ENCODE data around the gene GSTA2. TPM values are rescaled to one million over a fixed set of nuclear protein-coding genes. Genes with fewer than 3 reads are reported as not detected.
"Not testable (repeated sequence)": the region's sequence is repeated elsewhere in the genome, so short reads cannot be mapped to it uniquely, and the experiment has no call there.

Gene GSTA2
- total RNA-seq, 1 experiment from 2014 or later: not detected

DNA sequence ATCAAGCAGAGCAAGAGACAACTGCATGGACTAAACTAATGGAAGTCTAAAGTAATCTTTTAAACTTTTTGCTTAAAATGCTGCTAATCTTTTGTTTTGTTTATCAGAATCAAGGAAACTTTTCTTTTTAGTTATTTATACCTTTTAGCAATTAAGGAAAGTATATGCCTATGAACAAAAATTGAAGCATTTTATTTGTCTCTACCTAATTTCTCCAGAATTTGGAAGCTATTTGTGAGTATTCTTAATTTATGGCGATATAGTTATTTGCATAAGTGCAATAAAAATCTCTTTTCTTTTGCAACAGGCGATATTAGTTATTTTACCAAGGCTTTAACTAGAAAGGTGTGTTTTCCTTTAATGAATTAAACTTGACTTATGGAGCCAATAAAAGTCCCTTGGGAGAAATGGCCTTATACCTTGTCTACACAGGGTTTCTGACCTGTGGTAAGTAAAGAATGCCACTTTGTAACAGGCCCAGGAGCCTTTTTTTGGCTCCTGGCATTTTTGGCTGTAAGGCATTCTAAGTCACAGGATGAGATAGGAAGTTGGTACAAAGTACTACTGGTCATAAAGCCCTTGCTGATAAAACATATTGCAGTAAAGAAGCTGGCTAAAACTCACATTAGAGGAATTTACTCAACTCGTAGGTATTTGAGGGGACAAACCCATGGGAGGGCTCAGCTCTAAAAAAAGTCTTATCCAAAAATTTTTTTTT, 55.2 kb downstream of the GSTA2 start:
- BruUV-seq (replicated peaks): no TSS peak
- no peak overlapping the region for H3K27ac ChIP-seq (ENCODE audit: low read length)
- no peaks in the 10 kb centered on the region for H3K4me1 ChIP-seq (ENCODE audit: control insufficient read depth, insufficient read depth, low read length)
- ATAC-seq: no peak
- ChIA-PET CTCF (no interaction called here), POLR2A (no interaction called here)
- TF ChIP-seq SIN3A (IDR thresholded peaks at IDR 0.05; ENCODE audit: borderline replicate concordance, insufficient read depth, low read depth, low read length) (no peak), REST (IDR thresholded peaks at IDR 0.05; ENCODE audit: insufficient read depth in 1 of 2, low read depth in 2 of 2, low read length in 1 of 2) (no peak), TCF7L2 (IDR thresholded peaks at IDR 0.05; ENCODE audit: low read depth, low read length) (no peak), POLR2AphosphoS5 (IDR thresholded peaks at IDR 0.05; ENCODE audit: low read depth, low read length) (no peak), CTCF (IDR thresholded peaks at IDR 0.05) (no peak)
- DNase-seq (ENCODE audit: low read depth, low spot score): no peak
- intact Hi-C loops (cut with micrococcal nuclease; ENCODE audit: unreplicated experiment): no loop called here
- peaks cover 4% of the 10 kb centered on the region for H3K27me3 ChIP-seq (ENCODE audit: control insufficient read depth, insufficient read depth, low read length)
- H3K9me3 ChIP-seq (ENCODE audit: control insufficient read depth, insufficient read depth, low read depth, low read length): peaks cover 4% of the 10 kb centered on the region; the same call in 1 of the 2 replicates
- no peaks in the 10 kb centered on the region for H3K36me3 ChIP-seq (ENCODE audit: control insufficient read depth, insufficient read depth, low read length)
- H3K4me3 ChIP-seq (ENCODE audit: low read depth in 2 of 2, low read length in 2 of 2): no peak overlapping the region
- in situ Hi-C loops (cut with HindIII; ENCODE audit: low pct_unique_long_range_greater_than_20kb, low sequenced_read_pairs): no loop called here

GRCh38 chr6:52706001-52706400, 57.3 kb downstream of the GSTA2 start:
- no peaks in the 10 kb centered on the region for H3K4me1 ChIP-seq (ENCODE audit: control insufficient read depth, insufficient read depth, low read length)
- no peak overlapping the region for H3K4me3 ChIP-seq (ENCODE audit: low read depth in 2 of 2, low read length in 2 of 2)
- POLR2A ChIA-PET: no interaction called here
- TF ChIP-seq REST (IDR thresholded peaks at IDR 0.05; ENCODE audit: insufficient read depth in 1 of 2, low read depth in 2 of 2, low read length in 1 of 2): no peak
- BruUV-seq (replicated peaks): no TSS peak
- DNase-seq (ENCODE audit: low read depth, low spot score) (no peak), ATAC-seq (no peak)
- in situ Hi-C loops (cut with HindIII; ENCODE audit: low pct_unique_long_range_greater_than_20kb, low sequenced_read_pairs): no loop called here
- H3K36me3 ChIP-seq (ENCODE audit: control insufficient read depth, insufficient read depth, low read length): no peaks in the 10 kb centered on the region
- intact Hi-C loops (cut with micrococcal nuclease; ENCODE audit: unreplicated experiment): no loop called here
- CTCF ChIA-PET: no interaction called here
- H3K27me3 ChIP-seq (ENCODE audit: control insufficient read depth, insufficient read depth, low read length): peaks cover 12% of the 10 kb centered on the region
- H3K27ac ChIP-seq (ENCODE audit: low read length): no peak overlapping the region
- peaks cover 4% of the 10 kb centered on the region; the same call in 1 of the 2 replicates for H3K9me3 ChIP-seq (ENCODE audit: control insufficient read depth, insufficient read depth, low read depth, low read length)

GRCh38 chr6:52704781-52705502, 58.3 kb downstream of the GSTA2 start:
- H3K27ac ChIP-seq (ENCODE audit: low read length); intact Hi-C loops (cut with micrococcal nuclease; ENCODE audit: unreplicated experiment); BruUV-seq (replicated peaks); ATAC-seq; H3K4me1 ChIP-seq (ENCODE audit: control insufficient read depth, insufficient read depth, low read length); CTCF ChIA-PET; DNase-seq (ENCODE audit: low read depth, low spot score); H3K9me3 ChIP-seq (ENCODE audit: control insufficient read depth, insufficient read depth, low read depth, low read length); H3K4me3 ChIP-seq (ENCODE audit: low read depth in 2 of 2, low read length in 2 of 2); in situ Hi-C loops (cut with HindIII; ENCODE audit: low pct_unique_long_range_greater_than_20kb, low sequenced_read_pairs); POLR2A ChIA-PET; H3K36me3 ChIP-seq (ENCODE audit: control insufficient read depth, insufficient read depth, low read length): not testable (repeated sequence)
- H3K27me3 ChIP-seq (ENCODE audit: control insufficient read depth, insufficient read depth, low read length): peaks cover 12% of the 10 kb centered on the region
